Keratinocyte (primary cell): ENCODE measurements around the gene SLC25A47.

ENCODE experiments used
- EZH2 ChIP-seq: IDR thresholded peaks from one replicate; pipeline ENCODE4 v1.6.1; 2012; ENCODE audit warnings: inconsistent platforms, mild to moderate bottlenecking, low read length, moderate library complexity
- TF ChIP-seq, protein P1 (sequence below), 3 experiments: IDR thresholded peaks in 1 of 3; conservative IDR thresholded peaks in 1 of 3; optimal IDR thresholded peaks in 1 of 3; 2 replicates in 2 of 3; 3 replicates in 1 of 3; pipeline versions ENCODE3 to v1.5.1; 2011; ENCODE audit warnings: low read length in 3 of 3, mild to moderate bottlenecking in 3 of 3, moderate library complexity in 2 of 3, control low read depth in 1 of 3, inconsistent platforms in 1 of 3; ENCODE audit not compliant: insufficient read depth in 2 of 3; ENCODE audit errors: extremely low read depth in 1 of 3

DNA sequence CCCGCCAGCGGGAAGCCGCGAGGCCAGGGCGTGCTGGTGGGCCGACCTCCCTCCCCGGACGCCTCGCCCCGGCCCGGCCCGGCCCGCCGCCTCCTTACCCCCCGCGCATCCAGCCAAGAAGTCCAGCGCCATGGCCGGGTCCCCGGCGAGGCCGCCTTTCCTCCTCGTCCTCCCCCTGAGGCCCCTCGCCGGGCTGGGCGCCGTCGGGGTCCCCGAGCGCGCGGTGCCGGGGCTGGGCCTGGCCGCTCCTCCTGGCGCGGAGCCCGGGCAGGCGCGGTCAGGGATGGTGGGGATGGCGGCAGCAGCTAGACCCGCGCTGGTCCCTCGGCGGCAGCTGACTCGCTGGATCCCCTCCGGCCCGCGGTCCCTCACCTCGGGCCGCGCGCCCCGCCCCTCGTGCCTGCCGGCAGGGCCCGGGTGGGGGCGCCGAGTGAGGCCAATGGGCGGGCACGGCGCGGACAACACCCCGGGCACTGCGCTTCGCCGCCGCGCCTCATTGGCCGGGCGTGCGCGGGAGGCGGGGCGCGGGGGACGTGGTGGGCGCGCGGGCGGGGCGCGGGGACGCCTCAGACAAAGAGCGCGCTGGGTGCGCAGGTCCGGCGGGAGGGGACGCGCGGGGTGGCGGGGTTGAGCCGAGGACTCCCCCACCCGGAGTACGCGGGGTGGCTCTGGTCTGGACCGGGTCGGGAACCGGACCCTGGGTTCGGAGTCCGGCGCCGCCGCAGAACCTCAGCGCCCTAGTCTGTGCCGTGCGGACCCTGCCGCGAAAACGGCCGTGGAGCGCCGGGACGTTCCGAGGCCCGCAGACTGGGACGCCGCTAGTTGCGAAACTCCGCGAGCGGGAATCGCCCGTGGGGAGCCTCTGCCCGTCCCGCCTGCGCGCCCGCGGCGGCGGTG, 16.8 kb upstream of the SLC25A47 start, which contains the start of gene SLC25A29:
- TF ChIP-seq, protein P1, sequence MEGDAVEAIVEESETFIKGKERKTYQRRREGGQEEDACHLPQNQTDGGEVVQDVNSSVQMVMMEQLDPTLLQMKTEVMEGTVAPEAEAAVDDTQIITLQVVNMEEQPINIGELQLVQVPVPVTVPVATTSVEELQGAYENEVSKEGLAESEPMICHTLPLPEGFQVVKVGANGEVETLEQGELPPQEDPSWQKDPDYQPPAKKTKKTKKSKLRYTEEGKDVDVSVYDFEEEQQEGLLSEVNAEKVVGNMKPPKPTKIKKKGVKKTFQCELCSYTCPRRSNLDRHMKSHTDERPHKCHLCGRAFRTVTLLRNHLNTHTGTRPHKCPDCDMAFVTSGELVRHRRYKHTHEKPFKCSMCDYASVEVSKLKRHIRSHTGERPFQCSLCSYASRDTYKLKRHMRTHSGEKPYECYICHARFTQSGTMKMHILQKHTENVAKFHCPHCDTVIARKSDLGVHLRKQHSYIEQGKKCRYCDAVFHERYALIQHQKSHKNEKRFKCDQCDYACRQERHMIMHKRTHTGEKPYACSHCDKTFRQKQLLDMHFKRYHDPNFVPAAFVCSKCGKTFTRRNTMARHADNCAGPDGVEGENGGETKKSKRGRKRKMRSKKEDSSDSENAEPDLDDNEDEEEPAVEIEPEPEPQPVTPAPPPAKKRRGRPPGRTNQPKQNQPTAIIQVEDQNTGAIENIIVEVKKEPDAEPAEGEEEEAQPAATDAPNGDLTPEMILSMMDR (optimal IDR thresholded peaks at IDR 0.05 in 1 of 3, IDR thresholded peaks at IDR 0.05 in 1 of 3, conservative IDR thresholded peaks at IDR 0.05 in 1 of 3; ENCODE audit: extremely low read depth in 1 of 3, insufficient read depth in 2 of 3, low read length in 3 of 3) = no peak
- TF ChIP-seq EZH2 = no peak
